ENCODE results near the gene DNAJB2.

- TF ChIP-seq EP300 (IDR thresholded peaks at IDR 0.05) (no peak), CTCF (IDR thresholded peaks at IDR 0.05) (no peak)
These were observed 27.1 kb upstream of the DNAJB2 start for GRCh38 chr2:219252084-219252483.

All from esophagus muscularis mucosa (tissue), 3 donors.